GM18870 (cell line): ENCODE results near the gene ABCC6.
"Not testable (repeated sequence)": the region's sequence is repeated elsewhere in the genome, so short reads cannot be mapped to it uniquely, and the experiment has no call there.

Source experiments
- ATAC-seq: cut with Tn5 transposase; IDR thresholded peaks from one replicate; pipeline ENCODE4 v1.9.1; 2021; ENCODE audit warnings: moderate library complexity; ENCODE audit not compliant: unreplicated experiment

ABCC6 gene

GRCh38 chr16:16232692-16233061 is 9.4 kb upstream of the ABCC6 start:
- peak; percentile 23 for ATAC-seq

GRCh38 chr16:16223662-16224241 is 458 bp upstream of the ABCC6 start:
- ATAC-seq = not testable (repeated sequence)

- ATAC-seq = not testable (repeated sequence)
Measured at GRCh38 chr16:16221382-16221781, 1.9 kb downstream of the ABCC6 start.

- not testable (repeated sequence) for ATAC-seq
Measured at GRCh38 chr16:16220449-16220848, 2.8 kb downstream of the ABCC6 start.

- not testable (repeated sequence) for ATAC-seq
Measured at GRCh38 chr16:16218787-16219186, 4.5 kb downstream of the ABCC6 start.

- ATAC-seq = not testable (repeated sequence)
Measured at GRCh38 chr16:16218349-16218748, 4.9 kb downstream of the ABCC6 start.

GRCh38 chr16:16213863-16214293 is 9.4 kb downstream of the ABCC6 start:
- not testable (repeated sequence) for ATAC-seq

GRCh38 chr16:16211404-16211803 is 11.9 kb downstream of the ABCC6 start:
- not testable (repeated sequence) for ATAC-seq

- not testable (repeated sequence) for ATAC-seq
Measured at GRCh38 chr16:16208461-16208860, 14.8 kb downstream of the ABCC6 start.

- ATAC-seq = not testable (repeated sequence)
Measured at GRCh38 chr16:16207787-16208334, 15.4 kb downstream of the ABCC6 start.

GRCh38 chr16:16207097-16207786 is 16.1 kb downstream of the ABCC6 start:
- not testable (repeated sequence) for ATAC-seq

GRCh38 chr16:16205864-16206263 is 17.4 kb downstream of the ABCC6 start:
- not testable (repeated sequence) for ATAC-seq

- ATAC-seq = not testable (repeated sequence)
Measured at GRCh38 chr16:16204552-16204951, 18.7 kb downstream of the ABCC6 start.

GRCh38 chr16:16203494-16203893 is 19.8 kb downstream of the ABCC6 start:
- not testable (repeated sequence) for ATAC-seq

GRCh38 chr16:16202400-16203143 is 20.7 kb downstream of the ABCC6 start:
- not testable (repeated sequence) for ATAC-seq

- ATAC-seq = not testable (repeated sequence)
Measured at GRCh38 chr16:16201880-16202279, 21.4 kb downstream of the ABCC6 start.

GRCh38 chr16:16200391-16200790 is 22.9 kb downstream of the ABCC6 start:
- ATAC-seq = not testable (repeated sequence)

GRCh38 chr16:16199428-16199827 is 23.9 kb downstream of the ABCC6 start:
- ATAC-seq = not testable (repeated sequence)

GRCh38 chr16:16197966-16198365 is 25.3 kb downstream of the ABCC6 start:
- ATAC-seq = no peak

GRCh38 chr16:16197331-16197730 is 26.0 kb downstream of the ABCC6 start:
- ATAC-seq = no peak

- ATAC-seq = no peak
Measured at GRCh38 chr16:16196099-16196498, 27.2 kb downstream of the ABCC6 start.
